Memory B cell (primary cell): ENCODE results near the gene NME2.
"Not testable (repeated sequence)": the region's sequence is repeated elsewhere in the genome, so short reads cannot be mapped to it uniquely, and the experiment has no call there.

Experiments used
- ATAC-seq: fragments of 150-1000 bp; cut with Tn5 transposase; 2 replicates; pipeline ENCODE4 v1.10.0; 2021; ENCODE audit warnings: low read depth, mild to moderate bottlenecking, moderate library complexity
- DNase-seq, 2 donors: peaks; one replicate each; pipeline ENCODE4 v3.0.0; 2022; ENCODE audit warnings: low spot score in 2 of 2
- H3K27ac Mint-ChIP-seq: one replicate; pipeline ENCODE4 v1.8.0; 2022; ENCODE audit warnings: mild to moderate bottlenecking, moderate library complexity, mixed read lengths
- H3K27me3 Mint-ChIP-seq: one replicate; pipeline ENCODE4 v1.8.0; 2022; ENCODE audit warnings: mixed read lengths
- H3K36me3 Mint-ChIP-seq: one replicate; pipeline ENCODE4 v1.8.0; 2022; ENCODE audit warnings: mild to moderate bottlenecking, mixed read lengths
- H3K4me1 Mint-ChIP-seq: one replicate; pipeline ENCODE4 v1.8.0; 2022; ENCODE audit warnings: mixed read lengths
- H3K4me3 Mint-ChIP-seq: one replicate; pipeline ENCODE4 v1.8.0; 2022; ENCODE audit warnings: mild to moderate bottlenecking, moderate library complexity, mixed read lengths
- H3K9me3 Mint-ChIP-seq: one replicate; pipeline ENCODE4 v1.8.0; 2022; ENCODE audit warnings: mixed read lengths

The NME2 gene

DNA sequence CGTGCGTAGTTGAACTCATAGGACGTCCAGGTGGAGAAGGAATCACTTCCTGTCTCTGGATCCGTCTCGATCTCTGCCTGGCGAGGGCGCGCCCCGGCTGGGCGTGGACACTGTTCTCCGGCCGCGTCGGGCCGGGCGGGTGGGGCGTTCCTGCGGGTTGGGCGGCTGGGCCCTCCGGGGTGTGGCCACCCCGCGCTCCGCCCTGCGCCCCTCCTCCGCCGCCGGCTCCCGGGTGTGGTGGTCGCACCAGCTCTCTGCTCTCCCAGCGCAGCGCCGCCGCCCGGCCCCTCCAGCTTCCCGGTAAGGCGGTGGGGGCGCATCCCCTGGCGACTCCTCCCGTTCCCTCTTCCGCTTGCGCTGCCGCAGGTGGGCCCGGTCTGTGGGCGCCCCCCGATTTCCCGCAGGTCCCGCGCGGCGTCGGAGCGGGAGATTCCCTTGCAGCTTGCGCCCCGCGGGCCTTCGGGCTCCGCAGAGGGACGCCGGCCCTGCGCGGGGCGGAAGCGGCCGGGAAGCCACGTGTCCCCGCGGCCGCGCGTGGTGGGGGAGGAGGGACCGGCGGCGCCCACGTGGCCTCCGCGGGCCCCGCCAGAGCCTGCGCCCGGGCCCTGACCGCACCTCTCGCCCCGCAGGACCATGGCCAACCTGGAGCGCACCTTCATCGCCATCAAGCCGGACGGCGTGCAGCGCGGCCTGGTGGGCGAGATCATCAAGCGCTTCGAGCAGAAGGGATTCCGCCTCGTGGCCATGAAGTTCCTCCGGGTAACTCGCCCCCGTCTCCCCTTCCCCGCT lies at the start of gene NME2:
TSS of gene NME2 (plus strand) at position 214 of the 789 bp plus-strand sequence. CDS start at position 634, 420 bp downstream.
- ATAC-seq (peak; percentile 77), DNase-seq (peak; percentile 56 to 67)
- Mint-ChIP-seq H3K36me3 (peaks cover 19% of the 10 kb centered on the region), H3K27me3 (no peaks in the 10 kb centered on the region), H3K4me3 (peak within 1 kb of the TSS; percentile 96), H3K4me1 (peaks cover 17% of the 10 kb centered on the region), H3K27ac (peak within 1 kb of the TSS; percentile 91), H3K9me3 (no peaks in the 10 kb centered on the region)

DNA sequence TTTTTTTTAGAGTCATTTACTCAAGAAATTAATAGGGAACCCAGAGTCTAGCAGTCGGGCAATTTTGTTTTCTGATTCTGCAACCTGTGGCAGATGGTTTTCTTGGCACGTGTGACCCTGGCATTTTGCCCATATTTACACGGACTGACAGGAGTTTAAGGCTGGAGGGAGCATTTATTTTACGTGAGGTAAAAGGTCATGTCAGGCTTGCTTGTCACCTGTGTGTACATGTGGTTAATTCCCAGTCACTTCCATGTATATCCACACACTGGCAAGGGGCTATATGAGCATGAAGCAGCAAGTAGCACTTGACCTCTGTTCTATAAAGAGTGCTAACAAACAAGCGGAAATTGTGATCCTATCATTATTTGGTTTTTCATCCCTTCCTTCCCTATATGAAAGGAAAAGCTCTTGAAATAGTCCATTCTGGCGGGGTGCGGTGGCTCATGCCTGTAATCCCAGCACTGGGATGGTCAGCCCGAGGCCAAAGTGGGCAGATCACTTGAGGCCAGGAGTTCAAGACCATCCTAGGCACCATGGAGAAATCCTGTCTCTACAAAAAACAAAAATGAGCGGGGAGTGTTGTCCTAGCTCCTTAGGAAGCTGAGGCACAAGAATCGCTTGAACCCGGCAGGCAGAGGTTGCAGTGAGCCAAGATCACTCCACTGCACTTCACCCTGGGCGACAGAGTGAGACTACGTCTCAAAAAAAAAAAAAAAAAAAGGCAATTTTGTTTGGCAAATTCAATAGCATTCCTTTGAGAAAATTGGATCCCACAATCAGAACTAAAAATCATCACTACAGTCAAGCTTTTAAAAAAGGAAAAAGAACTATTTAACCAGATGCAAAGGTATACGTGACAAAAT lies 47.6 kb upstream of the NME2 start:
- Mint-ChIP-seq H3K4me1 (peaks cover 21% of the 10 kb centered on the region), H3K4me3 (peak overlapping the region; percentile 34), H3K27me3 (no peaks in the 10 kb centered on the region), H3K27ac (no peak overlapping the region), H3K36me3 (no peaks in the 10 kb centered on the region), H3K9me3 (no peaks in the 10 kb centered on the region)
- no peak for DNase-seq
- no peak for ATAC-seq

DNA sequence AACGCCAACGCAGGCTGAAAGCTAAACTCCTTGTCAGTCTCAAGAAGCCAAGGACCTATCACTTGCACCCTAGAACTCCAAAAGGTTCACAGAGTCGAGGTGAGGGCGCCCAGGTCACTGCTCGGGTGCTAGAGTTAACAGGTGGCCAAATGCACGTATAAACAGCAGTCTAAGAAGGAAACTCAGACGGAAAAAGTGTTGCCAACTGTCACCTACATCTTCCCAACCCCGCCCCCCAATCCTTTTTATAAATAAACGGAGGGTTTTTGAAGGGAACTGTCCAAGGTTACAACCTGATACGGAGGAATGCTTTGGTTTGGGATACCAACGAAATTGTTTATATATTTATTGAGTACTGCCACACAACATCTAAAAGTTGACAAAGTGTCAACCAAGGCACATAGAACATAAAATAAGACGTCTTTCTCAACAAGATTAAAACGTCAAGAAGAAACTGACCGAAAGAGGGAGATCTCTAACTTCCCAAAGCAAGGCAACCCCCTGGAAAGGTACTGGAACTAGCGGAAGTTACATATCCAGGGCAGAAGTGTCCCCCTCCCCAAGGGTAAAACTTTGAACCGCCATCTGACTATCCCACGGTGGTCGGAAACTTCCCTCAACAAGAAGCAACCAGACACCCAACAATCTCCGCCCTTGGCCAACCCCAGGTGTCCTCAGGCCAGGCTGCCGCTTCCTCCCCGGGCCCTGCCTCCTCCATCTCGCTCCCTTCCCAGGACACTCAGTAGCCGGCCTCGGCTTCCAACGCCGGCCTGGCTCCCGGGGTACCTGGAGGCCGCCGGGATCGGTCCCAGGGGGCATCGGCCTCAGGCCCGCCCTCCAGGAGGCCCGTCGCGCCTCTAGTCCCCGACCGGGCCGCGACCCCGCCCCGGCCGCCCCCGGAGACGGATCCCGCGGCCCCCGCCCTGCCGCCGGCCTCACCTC lies 46.5 kb upstream of the NME2 start:
- ATAC-seq (peak; percentile 5), DNase-seq (no peak)
- Mint-ChIP-seq H3K27ac (peak overlapping the region; percentile 96), H3K36me3 (no peaks in the 10 kb centered on the region), H3K27me3 (no peaks in the 10 kb centered on the region), H3K4me1 (peaks cover 21% of the 10 kb centered on the region), H3K9me3 (no peaks in the 10 kb centered on the region), H3K4me3 (peak overlapping the region; percentile 97)

DNA sequence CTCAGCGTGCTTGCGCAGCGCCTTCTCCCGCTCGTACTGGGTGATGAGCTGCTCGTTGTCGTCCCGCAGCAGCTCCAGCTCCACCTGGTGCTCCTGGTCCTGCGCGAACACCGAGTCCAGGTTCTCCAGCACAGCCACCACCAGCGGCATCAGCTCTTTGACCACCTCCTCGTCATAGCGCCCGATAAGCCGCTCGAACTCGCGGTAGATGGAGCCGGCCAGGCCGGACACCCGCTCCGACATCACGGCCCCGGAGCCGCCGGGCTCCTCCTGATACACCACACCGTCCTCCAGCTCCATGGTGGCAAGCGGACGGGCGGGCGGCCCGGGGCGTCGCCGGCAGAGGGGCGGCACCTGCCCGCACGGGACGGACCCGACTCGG lies 45.9 kb upstream of the NME2 start:
- ATAC-seq (peak; percentile 37), DNase-seq (no peak)
- peak overlapping the region; percentile 96 for H3K27ac Mint-ChIP-seq
- H3K9me3 Mint-ChIP-seq: no peaks in the 10 kb centered on the region
- H3K27me3 Mint-ChIP-seq: no peaks in the 10 kb centered on the region
- peak overlapping the region; percentile 97 for H3K4me3 Mint-ChIP-seq
- H3K4me1 Mint-ChIP-seq: peaks cover 21% of the 10 kb centered on the region
- no peaks in the 10 kb centered on the region for H3K36me3 Mint-ChIP-seq

DNA sequence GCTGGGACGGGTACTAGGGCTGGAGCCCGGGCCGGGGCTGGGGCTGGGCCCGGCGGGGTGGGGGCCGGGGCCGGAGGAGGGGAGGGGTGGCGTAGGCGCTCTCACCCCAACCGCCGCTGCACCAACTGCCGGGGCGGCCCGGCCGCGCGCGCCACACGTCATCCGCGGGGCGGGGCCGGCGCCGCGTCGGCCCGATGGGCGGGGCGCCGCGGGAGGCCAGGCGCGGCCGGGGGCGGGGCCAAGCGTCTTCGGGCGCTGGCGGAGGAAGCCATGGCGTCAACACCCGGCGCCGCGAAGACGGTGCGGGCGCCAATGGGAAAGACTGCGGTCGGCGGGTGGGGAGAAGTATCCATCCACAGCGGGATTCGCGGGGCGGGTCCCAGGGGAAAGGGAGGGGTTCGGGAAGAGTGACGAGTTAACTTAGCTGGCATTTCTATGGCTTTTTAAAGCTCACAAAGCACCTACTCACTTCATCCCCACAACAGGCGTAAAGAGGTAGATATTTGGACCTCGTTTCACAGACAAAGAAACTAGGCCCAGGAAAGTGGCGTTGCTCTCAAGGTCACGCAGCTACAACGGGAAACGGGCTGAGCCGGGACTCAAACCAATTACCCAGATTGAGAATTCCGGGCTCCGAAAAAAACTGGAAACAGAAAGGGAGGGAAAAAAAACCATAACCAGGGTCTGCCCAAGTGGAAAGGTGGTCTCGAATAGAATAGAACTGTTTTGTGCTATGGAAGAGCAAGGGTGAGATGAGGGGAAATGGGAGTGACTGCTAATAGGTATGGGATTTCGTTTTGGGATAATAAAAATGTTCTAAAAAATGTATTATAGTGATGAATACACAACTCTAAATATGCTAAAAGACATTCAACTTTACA lies 45.2 kb upstream of the NME2 start, which contains the start of gene SPAG9:
TSS of gene SPAG9 (minus strand) at position 130 of the 881 bp plus-strand sequence. CDS start 212 bp downstream, outside the sequence.
- Mint-ChIP-seq H3K27me3 (no peaks in the 10 kb centered on the region), H3K36me3 (no peaks in the 10 kb centered on the region), H3K9me3 (no peaks in the 10 kb centered on the region), H3K27ac (peak within 1 kb of the TSS; percentile 96), H3K4me1 (peaks cover 21% of the 10 kb centered on the region), H3K4me3 (peak within 1 kb of the TSS; percentile 97)
- ATAC-seq: peak; percentile 83
- DNase-seq: peak; percentile 87

DNA sequence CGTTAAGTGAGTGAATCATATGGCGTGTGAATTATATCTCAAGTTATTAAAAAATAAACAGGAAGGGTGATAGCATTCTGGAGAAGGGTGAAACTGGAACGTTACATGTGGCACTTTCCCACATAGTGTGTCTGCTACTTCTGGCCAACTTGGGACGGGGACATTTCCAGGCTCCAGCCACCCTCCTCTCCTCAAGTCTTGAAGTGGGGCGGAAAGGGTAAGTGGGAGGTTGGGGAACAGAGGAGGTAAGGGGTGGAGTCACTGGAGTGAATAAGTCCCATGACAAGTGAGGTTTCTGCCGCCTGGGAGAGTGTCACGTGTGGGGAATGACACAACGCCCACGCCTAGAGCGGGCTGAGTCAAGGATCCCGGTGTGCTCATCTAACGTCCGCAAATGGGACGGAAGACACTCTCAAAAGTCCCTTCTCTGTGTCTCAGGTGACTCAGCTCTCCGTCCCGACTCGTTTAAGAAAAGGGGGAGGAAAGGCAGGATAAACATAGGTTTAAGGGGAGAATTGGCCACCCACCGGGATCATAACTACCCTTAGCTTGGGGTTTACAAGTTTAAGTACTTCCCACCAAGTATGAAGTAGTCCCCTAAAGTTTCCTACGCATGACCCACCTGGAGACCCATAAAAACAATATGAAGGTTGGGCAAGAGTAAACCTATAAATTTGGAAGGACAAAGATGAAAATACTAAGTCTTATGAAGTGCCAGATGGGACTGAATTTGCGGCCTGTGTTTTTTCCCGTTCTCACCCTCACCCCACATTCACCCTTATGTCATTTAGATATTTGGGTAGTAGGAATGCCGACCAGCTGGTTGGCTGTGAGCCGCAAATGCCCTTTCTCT lies 44.4 kb upstream of the NME2 start:
- DNase-seq: peak in 1 of 2 donors; percentile 19
- Mint-ChIP-seq H3K36me3 (no peaks in the 10 kb centered on the region), H3K4me3 (peak overlapping the region; percentile 93), H3K9me3 (no peaks in the 10 kb centered on the region), H3K27ac (peak overlapping the region; percentile 96), H3K4me1 (peaks cover 18% of the 10 kb centered on the region), H3K27me3 (no peaks in the 10 kb centered on the region)
- ATAC-seq: peak; percentile 4

DNA sequence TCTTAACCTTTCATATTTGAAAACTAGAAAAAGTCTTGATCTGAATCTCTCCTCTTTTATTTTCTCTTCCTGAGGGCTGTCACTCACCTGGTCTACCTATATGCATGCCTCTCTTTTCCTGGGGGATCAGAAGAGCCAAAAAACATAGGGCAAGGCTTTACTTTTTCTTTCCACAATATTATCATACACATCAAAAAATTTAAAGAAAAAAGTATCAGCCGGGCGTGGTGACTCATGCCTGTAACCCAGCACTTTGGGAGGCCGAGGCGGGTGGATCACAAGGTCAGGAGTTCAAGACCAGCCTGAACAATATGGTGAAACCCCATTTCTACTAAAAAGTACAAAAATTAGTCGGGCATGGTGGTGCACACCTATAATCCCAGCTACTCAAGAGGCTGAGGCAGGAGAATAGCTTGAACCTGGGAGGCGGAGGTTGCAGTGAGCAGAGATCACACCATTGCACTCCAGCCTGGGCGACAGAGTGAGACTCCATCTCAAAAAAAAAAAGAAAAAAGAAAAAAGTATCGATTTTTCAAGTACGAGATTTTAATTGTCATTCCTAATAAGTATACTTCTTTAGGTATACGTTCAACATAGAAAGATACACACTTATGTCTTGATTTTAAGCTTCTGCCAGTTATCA lies 43.6 kb upstream of the NME2 start:
- not testable (repeated sequence) for ATAC-seq, H3K27me3 Mint-ChIP-seq, DNase-seq, H3K9me3 Mint-ChIP-seq, H3K4me3 Mint-ChIP-seq, H3K36me3 Mint-ChIP-seq
- H3K4me1 Mint-ChIP-seq: peaks cover 18% of the 10 kb centered on the region
- peak overlapping the region; percentile 96 for H3K27ac Mint-ChIP-seq

DNA sequence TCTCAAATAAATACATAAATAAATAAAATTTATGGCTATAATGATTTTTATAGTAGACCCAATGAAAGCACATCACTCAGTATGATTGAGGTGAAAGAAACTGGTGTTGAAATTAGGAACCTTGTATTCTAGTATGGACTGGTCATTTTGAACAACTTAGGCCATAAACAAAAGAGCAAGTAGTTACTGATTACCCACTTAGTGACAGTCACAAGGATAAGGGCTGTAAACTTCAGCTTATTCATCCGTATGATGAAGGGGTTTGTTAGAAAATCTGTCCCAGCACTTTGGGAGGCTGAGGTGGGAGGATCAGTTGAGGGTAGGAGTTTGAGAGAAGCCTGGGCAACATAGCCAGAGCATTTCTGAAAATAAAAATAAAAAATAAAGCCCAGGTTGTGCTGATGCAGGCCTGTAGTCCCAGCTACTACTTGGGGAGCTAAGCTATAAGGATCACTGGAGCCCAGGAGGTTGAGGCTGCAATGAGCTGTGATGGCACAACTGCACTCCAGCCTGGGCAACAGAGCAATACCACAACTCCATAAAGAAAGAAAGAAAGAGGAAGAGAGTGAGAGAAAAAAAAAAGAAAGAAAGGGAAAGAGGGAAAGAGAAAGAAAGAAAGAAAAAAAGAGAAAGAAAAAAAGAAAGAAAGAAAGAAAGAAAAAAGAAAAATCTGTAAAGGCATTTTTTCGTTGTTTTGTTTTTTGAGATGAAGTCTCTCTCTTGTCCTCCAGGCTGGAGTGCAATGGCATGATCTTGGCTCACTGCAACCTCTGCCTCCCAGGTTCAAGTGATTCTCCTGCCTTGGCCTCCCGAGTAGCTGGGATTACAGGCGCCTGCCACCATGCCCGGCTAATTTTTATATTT lies 41.3 kb upstream of the NME2 start:
- Mint-ChIP-seq H3K27me3 (no peaks in the 10 kb centered on the region), H3K27ac (no peak overlapping the region), H3K4me3 (no peak overlapping the region), H3K4me1 (peaks cover 11% of the 10 kb centered on the region), H3K9me3 (no peaks in the 10 kb centered on the region), H3K36me3 (no peaks in the 10 kb centered on the region)
- ATAC-seq: no peak
- no peak for DNase-seq

DNA sequence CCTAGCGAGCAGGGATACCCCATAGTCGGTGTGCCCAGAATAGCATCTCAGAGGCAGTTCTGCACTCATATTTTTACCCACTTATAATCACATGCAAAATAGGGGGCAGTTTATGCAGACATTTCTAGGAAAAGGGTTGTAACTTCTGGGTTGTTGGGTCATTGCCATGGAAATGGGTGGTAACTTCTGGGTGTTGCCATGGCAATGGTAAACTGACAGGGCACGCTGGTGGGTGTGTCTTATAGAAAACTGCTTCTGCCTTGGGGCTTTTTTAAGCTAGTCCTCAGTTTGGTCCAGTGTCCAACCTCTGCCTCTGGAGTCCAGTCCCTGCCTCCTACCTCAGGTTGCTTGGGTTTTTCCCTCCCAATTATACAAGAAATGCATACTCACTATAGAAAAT lies 38.1 kb upstream of the NME2 start:
- Mint-ChIP-seq H3K27ac (no peak overlapping the region), H3K4me1 (no peaks in the 10 kb centered on the region), H3K4me3 (no peak overlapping the region), H3K9me3 (no peaks in the 10 kb centered on the region), H3K27me3 (peaks cover 3% of the 10 kb centered on the region), H3K36me3 (no peaks in the 10 kb centered on the region)
- DNase-seq (no peak), ATAC-seq (peak; percentile 27)

DNA sequence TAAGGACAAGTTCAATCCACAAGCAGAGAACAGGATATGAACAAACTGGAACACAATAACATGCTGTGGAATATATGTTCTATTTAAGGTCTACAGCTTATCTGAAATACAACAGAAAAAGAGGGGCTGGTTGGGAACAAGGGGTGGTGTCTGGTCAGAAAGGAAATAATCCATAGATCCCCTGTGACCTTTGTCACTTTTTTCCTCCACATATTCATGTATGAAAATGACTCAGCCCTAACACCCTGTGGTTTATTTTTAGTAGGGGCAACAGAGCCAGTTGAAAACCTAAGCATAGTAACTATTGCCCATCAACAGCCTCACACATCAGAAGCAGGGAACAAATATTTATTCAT lies 33.3 kb upstream of the NME2 start:
- no peak overlapping the region for H3K27ac Mint-ChIP-seq
- no peaks in the 10 kb centered on the region for H3K9me3 Mint-ChIP-seq
- no peaks in the 10 kb centered on the region for H3K4me1 Mint-ChIP-seq
- ATAC-seq (no peak), DNase-seq (no peak)
- H3K36me3 Mint-ChIP-seq: no peaks in the 10 kb centered on the region
- no peak overlapping the region for H3K4me3 Mint-ChIP-seq
- peaks cover 3% of the 10 kb centered on the region for H3K27me3 Mint-ChIP-seq

DNA sequence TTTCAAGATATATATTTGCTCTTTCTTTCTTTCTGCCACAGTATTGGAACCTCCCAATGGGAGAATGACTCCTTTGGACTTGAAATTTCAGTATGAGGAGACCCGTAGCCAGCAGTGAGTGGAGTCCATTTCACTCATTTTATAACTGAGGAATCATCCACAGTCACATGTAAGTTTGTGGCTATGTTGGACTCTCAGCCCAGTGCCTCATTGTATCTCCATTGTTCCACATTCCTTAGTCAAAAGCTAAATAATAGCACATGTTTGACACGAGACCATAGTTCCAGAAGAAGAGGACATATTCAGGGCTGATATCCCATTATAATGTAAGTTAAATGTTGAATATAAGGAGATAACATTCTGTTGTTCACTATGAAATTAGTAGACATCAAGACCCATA lies 32.8 kb upstream of the NME2 start:
- H3K4me1 Mint-ChIP-seq: no peaks in the 10 kb centered on the region
- H3K27ac Mint-ChIP-seq: no peak overlapping the region
- no peak overlapping the region for H3K4me3 Mint-ChIP-seq
- peaks cover 3% of the 10 kb centered on the region for H3K27me3 Mint-ChIP-seq
- ATAC-seq (no peak), DNase-seq (no peak)
- H3K9me3 Mint-ChIP-seq: no peaks in the 10 kb centered on the region
- H3K36me3 Mint-ChIP-seq: no peaks in the 10 kb centered on the region
